Limb (tissue), 2 donors: Measurements from ENCODE around the gene PBRM1.
A peak's percentile ranks its signal among the peaks of the same experiment; 100 is the strongest.
"Not testable (repeated sequence)": the region's sequence is repeated elsewhere in the genome, so short reads cannot be mapped to it uniquely, and the experiment has no call there.

ENCODE experiments used
- DNase-seq, 2 donors: peaks; one replicate each; pipeline ENCODE4 v3.0.0-alpha.2; 2016; ENCODE audit errors: extremely low spot score in 2 of 2

Gene PBRM1

GRCh38 chr3:52536369-52537164 lies 149.1 kb downstream of the PBRM1 start, which contains the start of gene UQCC5:
UQCC5 (plus strand) TSS chr3:52536605; CDS start chr3:52536756, 151 bp downstream.
- DNase-seq: peak; percentile 96 to 97

- DNase-seq: no peak
Measured at GRCh38 chr3:52536112-52536368, 149.7 kb downstream of the PBRM1 start.

DNA sequence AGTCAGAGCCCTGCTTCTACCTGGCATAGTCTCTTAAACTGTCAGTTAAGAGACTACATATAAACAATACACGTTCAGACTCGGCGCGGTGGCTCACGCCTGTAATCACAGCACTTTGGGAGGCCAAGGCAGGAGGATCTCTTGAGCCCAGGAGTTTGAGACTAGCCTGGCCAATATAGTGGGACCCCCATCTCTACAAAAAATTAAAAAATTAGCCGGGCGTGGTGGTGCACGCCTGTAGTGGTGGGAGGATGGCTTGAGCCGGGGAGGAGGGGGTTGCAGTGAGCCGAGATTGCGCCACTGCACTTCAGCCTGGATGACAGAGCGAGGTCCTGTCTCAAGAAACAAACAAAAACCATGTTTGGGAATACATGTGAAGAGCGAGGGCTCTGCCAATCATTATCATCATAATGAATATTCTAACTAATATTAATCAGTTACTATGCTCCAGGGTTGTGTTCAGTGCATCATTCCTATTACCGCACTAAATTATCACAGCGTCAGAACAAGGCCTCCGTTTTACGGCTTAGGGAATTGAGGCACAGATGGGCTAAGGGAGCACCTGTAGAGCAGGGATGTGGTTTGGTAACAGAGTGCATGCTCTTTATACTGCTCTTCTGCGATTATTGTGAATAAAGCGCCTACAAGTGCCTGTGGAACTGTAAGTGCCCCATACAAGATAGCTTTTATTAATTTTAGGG lies 150.2 kb downstream of the PBRM1 start:
- no peak for DNase-seq

DNA sequence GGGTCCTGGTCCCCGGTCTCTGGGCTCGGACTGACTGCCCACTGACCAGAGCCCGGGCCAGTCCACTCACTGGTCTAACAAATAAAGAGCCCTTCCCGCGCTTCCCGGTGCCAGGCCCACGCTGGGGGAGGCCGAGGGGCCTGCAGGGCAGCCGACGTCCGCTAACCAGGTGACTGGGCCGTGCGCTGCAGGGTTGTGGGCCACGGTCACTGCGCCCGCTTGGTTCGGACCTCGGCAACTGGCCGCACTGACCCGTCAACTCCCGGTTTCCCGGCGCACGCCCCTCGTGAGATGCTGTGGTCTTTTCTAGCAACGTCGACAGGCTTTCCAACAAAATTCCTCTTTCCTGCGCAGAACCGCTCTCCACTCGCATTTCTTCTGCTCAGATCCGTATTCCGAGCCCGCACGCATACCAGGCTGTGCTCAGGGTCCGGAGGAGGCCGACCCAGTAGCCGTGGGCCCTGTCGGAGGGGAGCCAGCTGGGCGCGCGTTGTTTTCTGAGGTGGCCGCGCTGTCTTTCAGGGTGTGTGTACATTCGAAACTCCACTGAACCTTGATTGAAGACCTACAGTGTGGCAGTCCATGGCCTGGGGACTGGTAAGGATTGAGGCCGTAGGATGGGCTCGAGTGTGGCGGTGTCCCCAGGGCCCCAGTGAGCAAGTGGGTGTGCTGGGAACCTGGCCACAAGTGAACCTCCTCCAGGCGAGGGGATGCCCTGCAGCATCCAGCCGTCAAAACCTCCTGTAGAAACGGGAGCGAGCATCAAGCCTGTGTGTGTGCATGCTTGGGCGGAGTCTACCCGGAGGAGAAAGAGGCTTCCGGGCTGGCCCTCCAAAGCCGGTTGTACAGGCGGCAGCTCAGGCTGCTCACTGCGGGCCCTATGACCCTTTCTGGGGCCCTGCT lies 151.2 kb downstream of the PBRM1 start:
- DNase-seq: peak; percentile 19 to 42

- peak; percentile 84 to 91 for DNase-seq
Measured at GRCh38 chr3:52533623-52534280, 152.0 kb downstream of the PBRM1 start, which contains the start of gene NT5DC2. NT5DC2 (minus strand) TSS chr3:52533857; CDS start chr3:52533737, 120 bp downstream.

GRCh38 chr3:52532838-52533622 lies 152.7 kb downstream of the PBRM1 start:
- DNase-seq: peak in 1 of 2 donors; percentile 60

GRCh38 chr3:52532517-52532837 lies 153.2 kb downstream of the PBRM1 start:
- peak in 1 of 2 donors; percentile 50 for DNase-seq

- peak in 1 of 2 donors; percentile 27 for DNase-seq
Measured at GRCh38 chr3:52531860-52532516, 153.7 kb downstream of the PBRM1 start.

DNA sequence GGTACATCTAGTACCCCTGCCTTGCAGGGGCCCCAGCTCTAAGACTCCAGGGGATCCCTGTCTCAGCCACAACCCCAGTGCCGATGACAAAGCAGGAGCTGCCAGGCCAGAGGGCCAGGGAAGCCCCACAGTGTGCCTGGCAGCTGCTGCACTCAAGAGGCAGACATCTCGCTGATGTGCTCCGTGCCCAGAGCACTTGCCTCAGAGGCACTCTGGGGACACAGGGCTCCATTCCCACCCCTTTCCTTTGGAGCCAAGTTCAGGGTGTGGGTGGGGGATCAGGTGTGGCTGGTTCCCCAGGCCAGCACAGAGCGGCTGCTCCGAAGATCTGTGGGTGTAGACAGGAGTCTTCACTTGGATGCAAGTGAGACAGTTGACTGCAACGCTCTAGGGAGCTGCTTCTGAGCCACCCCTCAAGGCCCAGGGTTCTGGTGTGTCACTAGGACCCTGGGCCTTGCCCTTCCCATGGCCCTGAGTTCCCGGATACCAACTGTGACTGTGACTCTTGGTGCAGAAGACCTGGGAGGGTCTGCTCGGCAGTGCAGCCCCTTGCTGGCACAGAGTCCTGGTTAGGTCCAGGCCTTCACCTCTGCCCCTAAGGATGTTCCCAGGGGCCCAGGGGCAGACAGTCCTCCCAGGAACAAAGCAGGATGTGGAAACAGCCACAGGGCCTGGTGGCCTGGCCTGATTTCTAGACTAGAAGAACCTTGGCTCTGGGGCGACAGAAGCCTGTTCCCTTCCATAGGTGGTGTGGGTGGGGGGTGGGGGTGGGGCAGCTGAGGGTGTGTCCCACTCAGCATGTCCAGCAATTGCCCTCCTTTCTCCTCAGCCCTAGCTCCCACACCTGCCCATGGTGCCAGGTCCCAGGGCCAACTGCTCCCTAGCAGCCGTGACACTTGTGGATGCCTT lies 154.5 kb downstream of the PBRM1 start:
- peak in 1 of 2 donors; percentile 28 for DNase-seq

- DNase-seq: peak in 1 of 2 donors; percentile 26
Measured at GRCh38 chr3:52529376-52530333, 156.1 kb downstream of the PBRM1 start.

- DNase-seq: no peak
Measured at GRCh38 chr3:52528586-52529375, 156.9 kb downstream of the PBRM1 start.

GRCh38 chr3:52527732-52528585 lies 157.8 kb downstream of the PBRM1 start:
- no peak for DNase-seq

GRCh38 chr3:52527039-52527731 lies 158.5 kb downstream of the PBRM1 start:
- no peak for DNase-seq

GRCh38 chr3:52526671-52527038 lies 159.1 kb downstream of the PBRM1 start:
- DNase-seq: not testable (repeated sequence)
